Stimulated activated naive CD4-positive, alpha-beta T cell treated with Interleukin-2 at 50 U/mL for 16 hours (primary cell): ENCODE data around the gene HOXA10.

Source experiments
- DNase-seq: peaks from one replicate; lab custom pipeline; 2025; lab: John Stamatoyannopoulos, UW

Gene HOXA10

DNA sequence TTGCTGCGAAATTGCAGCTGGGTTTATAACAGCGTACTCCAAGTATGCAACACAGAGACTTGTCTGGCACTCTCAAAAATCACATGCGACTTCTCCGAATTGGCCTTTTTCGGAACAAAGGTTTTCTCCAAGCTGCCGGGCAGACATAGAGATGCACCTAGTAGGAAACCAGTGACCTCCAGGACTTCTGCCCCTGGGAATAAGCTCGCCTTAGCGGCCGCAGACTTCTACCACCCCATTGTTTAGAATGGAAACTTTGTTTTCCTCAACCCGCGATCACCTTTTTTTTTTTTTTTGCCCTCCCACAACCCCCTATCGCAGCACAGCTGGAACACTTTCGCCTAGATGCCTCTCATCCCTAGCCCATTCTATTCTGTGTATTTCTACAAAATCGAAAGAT, 4.9 kb upstream of the HOXA10 start:
- no peak for DNase-seq

DNA sequence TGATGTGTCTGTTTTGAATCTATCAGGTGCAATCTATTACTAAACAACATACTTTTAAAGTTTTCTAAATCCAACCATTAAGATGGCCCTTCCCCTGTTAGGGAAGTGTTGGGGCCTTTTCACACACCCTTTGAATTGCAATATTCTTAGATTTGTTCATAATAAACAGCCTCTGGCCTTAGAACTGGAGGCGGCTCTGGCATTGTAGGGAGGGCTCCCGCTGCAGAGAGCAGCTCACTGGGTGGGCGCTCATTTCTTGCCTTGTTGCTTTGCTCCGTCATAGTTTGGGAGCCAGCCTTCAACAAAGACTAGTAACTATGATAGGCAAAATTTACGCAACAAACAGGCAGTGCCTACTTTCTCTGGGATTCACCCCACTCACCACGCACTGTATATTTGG, 4.2 kb upstream of the HOXA10 start:
- no peak for DNase-seq

- no peak for DNase-seq
Measured at GRCh38 chr7:27177795-27178320, 3.7 kb upstream of the HOXA10 start.

- DNase-seq = no peak
Measured at GRCh38 chr7:27176962-27177794, 3.1 kb upstream of the HOXA10 start.

DNA sequence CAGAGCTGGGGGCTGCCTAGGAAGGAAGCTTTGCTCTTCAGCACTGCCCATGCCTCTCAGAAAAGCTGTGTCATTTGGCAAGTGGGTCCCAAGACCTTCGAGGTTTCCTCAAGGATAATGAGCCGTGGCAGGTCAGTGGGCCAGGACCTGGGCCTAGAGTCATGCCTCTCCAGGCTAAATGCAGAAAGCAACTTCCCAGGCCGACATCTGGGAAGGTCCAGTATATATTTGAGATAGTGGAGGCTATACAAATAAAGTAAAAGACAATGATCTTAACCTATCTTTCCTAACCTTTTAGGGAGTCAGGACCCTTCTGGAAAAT, 2.4 kb upstream of the HOXA10 start:
- DNase-seq = no peak

- no peak for DNase-seq
Measured at GRCh38 chr7:27175626-27176523, 1.8 kb upstream of the HOXA10 start.

- no peak for DNase-seq
Measured at GRCh38 chr7:27174874-27175625, 930 bp upstream of the HOXA10 start.

- DNase-seq = no peak
Measured at GRCh38 chr7:27173511-27173955, 587 bp downstream of the HOXA10 start.

GRCh38 chr7:27172823-27173510, 1.2 kb downstream of the HOXA10 start:
- no peak for DNase-seq

DNA sequence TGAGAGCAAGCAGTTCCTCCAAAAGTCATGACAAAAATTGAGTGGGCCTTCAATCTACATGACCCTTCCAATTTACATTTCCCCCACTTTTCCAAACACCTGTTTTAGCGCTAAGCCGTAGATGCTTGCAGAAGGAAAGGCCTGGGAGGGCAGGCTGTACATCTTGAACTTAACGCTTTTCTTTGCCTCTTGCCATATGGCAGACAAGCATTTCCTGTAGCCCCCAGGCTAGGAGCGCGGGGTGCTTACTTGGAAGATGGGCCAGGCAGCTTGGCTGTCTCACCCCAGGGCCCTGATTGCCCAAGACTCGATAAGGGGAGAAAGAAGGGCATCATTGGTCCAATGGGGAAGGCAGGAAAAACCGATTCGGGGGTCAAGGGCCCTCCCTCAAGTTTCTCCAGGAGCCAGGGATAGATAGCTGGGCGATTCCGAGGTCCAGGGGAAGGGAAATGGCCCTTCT, 1.8 kb downstream of the HOXA10 start:
- DNase-seq = no peak

DNA sequence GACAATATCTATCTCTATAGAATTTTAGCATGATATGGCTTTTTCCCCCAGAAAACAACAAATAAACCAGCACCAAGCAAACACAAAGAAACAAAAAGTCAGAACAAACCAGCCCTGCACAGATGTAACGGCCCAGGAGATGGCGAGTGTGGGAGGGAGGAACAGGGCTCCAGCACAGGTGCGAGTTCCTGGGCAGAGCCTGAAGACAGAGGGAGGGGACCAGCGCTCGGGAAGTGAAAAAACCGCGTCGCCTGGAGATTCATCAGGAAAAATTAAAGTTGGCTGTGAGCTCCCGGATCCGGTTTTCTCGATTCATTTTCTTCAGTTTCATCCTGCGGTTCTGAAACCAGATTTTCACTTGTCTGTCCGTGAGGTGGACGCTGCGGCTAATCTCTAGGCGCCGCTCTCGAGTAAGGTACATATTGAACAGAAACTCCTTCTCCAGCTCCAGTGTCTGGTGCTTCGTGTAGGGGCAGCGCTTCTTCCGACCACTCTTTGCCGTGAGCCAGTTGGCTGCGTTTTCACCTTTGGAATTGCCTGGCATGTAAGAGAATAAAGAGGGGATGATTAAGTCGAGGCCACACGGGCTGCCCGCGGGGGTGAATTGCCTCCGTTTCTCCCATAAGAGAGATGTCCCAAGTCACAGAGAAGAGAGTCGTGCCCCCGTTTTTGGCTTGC, 2.3 kb downstream of the HOXA10 start:
- no peak for DNase-seq

DNA sequence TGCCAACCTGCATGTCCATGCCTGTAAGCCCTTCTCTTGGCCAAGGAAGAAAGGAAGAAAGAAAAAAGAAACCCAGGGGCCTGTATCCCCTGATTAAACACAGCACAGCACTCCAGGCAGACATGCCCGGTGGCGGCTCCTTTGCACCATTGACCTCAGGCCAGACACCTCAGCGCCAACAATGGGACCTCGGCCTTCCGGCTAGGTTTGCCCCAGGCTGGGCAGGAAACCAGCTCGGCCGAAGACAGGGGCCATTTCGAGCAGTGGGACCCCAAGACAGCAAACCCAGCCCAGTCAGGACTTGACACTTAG, 2.8 kb downstream of the HOXA10 start:
- no peak for DNase-seq

- no peak for DNase-seq
Measured at GRCh38 chr7:27170426-27171324, 3.4 kb downstream of the HOXA10 start.

DNA sequence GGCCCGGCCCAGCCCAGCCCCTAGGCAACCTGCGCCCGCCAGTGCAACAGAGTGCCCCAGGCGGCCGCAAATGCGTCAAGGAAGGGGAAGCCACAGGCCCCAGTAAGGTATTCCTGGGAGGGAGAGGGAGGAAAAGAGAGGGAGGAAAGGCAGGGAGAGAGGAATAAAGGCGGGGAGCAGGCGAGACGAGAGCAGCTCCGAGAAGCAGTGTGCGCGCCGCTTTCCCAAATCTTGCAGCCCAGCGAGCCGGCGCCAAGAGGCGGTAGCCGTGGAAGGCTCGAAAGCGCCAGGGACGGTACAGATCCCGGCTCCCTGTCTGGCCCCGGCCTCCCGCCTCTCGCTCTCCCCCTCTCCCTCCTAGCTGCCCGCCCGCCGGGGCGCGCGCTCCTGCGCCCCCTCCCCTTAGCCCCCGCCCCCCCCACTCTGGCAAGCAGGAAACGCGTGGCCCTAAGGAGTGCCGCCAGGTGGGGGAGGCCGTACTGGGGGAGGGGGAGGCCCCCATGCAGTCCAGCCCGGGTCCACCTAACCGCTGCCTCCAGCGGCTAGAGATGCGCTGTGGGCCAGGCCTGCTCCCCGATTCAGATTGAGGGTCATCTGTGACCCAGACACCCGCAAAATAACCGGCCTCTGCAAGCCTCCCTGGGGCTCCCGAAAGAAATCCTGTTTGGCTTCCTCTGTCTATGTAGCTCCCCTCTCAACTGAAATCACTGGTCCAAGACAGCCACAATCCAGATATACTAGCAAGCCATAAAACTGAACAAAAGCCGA, 4.3 kb downstream of the HOXA10 start:
- no peak for DNase-seq

DNA sequence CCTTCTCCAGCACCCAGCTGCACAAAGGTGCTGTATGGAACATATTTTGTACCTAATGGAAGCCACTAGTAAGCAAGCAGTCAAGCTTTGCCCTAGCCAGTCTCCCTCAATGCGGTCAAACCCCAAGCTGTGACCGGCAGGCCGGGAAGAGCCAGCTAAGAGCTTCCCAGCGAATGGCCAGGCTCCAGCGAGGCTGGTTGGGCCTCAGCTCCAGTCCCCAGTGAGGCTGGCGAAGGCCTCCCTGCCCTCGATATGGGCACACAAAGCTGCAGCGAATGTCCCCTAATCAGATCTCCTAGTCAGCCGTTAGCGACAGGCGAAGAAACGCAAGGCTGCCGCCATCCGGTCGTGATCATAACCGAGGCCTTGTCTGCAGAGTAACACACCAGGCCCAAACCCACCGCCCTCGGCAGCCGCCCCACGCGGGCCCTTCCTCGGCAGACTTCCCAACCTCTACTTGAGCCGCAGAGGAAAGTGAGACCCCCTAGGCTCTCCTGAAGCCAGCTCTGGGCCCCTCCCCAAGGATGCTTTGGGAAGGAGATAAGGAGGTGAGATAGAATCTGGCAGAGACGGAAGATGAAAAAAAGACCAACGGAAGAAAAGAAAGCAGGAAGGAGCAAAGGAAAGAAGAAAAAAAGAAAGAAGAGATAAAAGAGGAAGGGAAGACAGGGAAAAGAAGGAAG, 5.7 kb downstream of the HOXA10 start:
- no peak for DNase-seq

GRCh38 chr7:27167916-27168264, 6.2 kb downstream of the HOXA10 start:
- DNase-seq = no peak

DNA sequence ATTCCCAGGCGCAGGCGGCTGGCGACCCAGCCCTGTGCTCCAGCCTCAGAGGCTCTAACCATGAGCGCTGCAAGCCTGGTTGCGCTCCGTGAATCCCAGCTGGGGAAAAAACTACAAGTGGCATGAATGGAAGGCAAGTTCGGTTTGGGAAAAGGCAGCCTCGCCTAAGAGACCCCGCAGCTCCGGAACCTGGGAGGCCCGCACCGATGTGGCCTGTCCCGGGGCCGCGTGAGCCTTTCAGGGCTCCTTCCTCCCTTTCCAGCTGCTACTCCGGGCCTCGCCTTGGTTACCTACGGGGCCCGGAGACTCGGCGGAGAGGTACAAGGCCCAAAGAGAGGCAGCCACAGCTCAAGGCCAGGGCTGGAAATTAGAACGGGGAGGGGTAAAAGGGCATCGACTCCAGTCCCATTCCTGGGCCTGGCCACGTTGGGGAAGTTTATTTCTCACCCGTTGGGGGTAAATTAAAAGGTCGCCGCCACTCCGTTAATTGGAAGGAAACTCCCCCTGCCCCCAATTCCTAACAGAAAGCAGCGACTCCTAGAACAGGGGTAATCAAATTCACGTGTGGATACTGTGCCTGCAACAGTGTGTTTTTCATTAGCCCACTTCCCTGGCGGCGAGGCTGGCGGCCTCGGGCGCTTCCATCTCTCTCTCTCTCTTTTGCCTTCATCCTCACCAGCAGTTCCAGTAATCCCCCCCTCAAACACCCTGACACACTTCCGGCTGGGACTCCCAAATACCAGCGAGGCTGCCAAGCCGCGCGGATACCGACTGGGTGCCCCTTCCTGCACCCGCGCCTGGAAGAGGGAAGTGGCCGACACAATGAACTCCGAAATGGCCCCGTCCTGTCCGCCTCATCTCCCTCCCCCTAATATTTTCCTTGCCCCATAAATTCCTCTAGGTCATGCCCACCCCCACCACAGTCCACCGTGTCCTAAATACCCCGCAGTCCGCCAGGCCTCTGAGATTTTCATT, 7.3 kb downstream of the HOXA10 start:
- no peak for DNase-seq
